Right ventricle myocardium superior (tissue), 1 donor: ENCODE results near the gene HSDL1. TPM values are rescaled to one million over a fixed set of nuclear protein-coding genes. Genes with fewer than 3 reads are reported as not detected.
"Not testable (repeated sequence)": the region's sequence is repeated elsewhere in the genome, so short reads cannot be mapped to it uniquely, and the experiment has no call there.

Source experiments
- ATAC-seq: fragments of 200-7000 bp; cut with Tn5 transposase; one replicate; pipeline ENCODE4 v1.9.1; 2020; ENCODE audit warnings: mild to moderate bottlenecking; ENCODE audit not compliant: poor library complexity
- DNase-seq: peaks from one replicate; pipeline ENCODE4 v3.0.0-alpha.2; 2020
- intact Hi-C: fragments of 100-400 bp; cut with DNase I; formaldehyde crosslinking; loops from one replicate; pipeline ENCODE4 v1.11.2; 2022
- total RNA-seq: library from RNA; stranded (reverse); fragmentation: NEBNext Ultra II Directional; extraction: Animal tissue kit (Norgen Biotek cat#: 25700); gene quantifications from one replicate; pipeline ENCODE4 v1.2.1, GENCODE V29; 2021
- donor health status: DM: no; HTN: yes; CAD: no; lungs with severe emphysema.

Gene HSDL1
- total RNA-seq, 1 donor from 2014 or later = 22.6 TPM

DNA sequence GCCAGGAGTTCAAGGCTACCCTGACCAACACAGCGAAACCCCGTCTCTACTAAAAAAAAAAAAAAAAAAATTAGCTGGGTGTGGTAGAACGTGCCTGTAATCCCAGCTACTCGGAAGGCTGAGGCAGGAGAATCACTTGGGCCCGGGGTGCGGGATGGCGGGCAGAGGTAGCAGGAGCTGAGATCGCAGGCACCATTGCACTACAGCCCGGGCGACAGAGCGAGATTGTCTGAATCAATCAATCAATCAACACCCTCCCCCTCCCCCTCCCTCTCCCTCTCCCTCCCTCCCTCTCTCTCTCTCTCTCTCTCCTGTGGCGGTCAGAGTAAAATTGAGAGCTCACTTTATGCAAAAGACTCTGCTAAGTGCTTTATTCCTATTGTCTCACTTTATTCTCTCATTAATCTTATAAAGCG lies 1.2 kb downstream of the HSDL1 start:
- intact Hi-C loops = loop anchor here (10.0 kb wide), 1 partner anchor 59 kb away; no protein-coding TSS in a partner anchor
- ATAC-seq = no peak
- DNase-seq = no peak

DNA sequence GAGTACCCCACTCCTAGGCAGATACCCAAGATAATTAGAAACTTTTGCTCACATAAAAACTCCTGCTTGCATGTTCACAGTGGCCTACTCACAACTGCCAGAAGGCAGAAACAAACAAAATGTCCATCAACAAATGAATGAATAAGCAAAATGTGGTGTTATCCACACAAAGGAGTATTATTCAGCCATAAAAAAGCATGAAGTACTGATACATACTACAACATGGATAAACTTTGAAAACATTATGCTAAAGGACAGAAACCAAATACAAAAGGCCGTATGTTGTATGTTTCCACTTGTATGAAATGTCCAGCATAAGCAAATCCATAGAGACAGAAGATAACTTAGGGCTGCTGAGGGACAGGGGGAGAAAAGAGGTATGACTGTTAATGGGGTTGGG lies 1.9 kb downstream of the HSDL1 start:
- intact Hi-C loops = loop anchor here (10.0 kb wide), 1 partner anchor 58 kb away; no protein-coding TSS in a partner anchor
- DNase-seq = no peak
- ATAC-seq = no peak

DNA sequence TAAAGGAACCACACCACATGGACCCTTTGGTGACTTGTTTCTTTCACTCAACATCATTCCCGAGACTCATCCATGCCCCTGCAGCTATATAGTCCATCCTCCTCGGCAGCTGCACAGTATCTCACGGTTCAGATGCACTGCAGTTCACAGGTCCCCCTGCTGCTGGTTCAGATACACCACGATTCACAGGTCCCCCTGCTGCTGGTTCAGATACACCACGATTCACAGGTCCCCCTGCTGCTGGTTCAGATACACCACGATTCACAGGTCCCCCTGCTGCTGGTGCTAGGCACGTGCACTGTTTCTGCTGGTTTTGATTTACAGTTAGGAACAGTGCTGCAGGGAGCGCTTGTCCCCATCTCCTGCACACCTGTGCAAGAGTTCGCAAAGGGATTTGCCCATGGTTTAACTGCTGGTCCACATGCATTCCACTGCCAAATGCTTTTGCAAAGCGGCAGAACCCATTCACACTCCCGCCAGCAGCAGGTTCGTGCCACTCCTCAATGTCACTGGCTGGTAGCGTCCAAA lies 3.8 kb downstream of the HSDL1 start:
- no peak for DNase-seq
- no peak for ATAC-seq
- intact Hi-C loops = loop anchor here (10.0 kb wide), 1 partner anchor 56 kb away; no protein-coding TSS in a partner anchor

DNA sequence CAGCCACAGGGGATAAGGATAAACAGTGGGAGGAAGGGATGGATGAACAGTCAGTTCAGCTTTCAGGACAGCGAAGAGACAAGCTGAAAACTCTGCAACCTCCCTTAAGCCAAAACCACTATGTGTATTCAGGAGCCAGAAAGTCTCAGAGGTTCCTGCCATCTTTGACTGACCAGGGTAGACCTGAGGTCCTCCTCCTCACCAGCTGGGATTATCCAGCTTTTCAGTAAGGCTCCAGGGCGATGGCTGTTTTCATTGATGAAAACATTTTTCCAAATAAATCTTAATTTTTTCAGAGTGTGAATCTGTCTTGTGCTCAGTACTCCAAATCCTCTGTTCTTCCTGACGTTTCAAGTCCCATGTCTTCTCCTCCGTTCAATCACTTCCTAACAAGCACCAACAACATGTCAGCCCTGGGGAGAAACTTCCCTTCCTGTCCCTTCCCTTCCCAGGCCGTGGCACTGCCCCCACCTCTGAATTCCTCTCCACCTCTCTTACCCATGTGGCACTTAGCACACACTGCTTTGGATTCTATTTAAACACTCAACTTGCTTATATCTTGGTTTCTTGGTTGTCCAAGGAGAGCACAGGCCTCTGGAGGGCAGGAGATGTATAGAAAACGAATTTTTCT lies 5.2 kb downstream of the HSDL1 start:
- ATAC-seq (no peak), DNase-seq (no peak)
- intact Hi-C loops = loop anchor here (5.0 to 10.0 kb wide), 2 partner anchors 48 to 55 kb away; partner anchors contain the start of gene TAF1C

DNA sequence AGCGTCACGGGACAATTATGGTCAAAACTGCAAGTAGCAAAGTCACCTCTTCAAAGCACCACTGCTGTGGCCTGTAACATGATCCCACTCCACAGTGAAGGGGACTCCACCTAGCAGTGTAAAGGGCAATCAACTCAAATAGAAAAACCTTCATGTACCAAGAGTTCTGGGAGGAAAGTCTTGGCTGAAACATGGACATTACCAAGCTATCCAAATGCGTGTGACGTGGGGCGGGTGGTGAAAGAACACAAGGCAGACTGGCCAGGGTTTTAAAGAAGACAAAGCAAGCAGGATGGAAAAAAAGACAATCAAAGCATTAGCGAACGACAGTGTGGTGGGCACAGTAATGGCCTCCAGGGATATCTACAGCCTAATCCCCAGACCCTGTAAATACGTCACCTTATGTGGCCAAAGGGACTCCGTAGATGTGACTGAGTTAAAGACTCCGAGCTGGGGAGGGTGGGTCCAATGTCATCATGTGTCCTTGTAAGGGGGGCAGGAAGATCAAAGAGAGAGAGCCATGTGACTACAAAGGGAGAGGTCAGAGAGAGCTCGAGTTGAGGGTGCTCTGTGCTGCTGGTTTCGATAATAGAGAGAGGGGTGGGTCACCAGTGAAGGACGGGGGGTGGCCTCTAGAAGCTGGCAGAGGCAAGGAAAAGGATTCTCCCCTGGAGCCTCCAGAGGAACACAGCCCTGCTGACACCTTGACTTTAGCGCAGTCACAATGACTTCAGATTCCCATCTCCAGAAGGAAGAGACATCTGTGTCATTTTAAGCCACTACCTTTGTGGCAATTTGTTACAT lies 6.0 kb downstream of the HSDL1 start:
- peak; percentile 86 for ATAC-seq
- intact Hi-C loops = loop anchor here (5.0 kb wide), 1 partner anchor 48 kb away; the partner anchor contains the start of gene TAF1C
- no peak for DNase-seq

DNA sequence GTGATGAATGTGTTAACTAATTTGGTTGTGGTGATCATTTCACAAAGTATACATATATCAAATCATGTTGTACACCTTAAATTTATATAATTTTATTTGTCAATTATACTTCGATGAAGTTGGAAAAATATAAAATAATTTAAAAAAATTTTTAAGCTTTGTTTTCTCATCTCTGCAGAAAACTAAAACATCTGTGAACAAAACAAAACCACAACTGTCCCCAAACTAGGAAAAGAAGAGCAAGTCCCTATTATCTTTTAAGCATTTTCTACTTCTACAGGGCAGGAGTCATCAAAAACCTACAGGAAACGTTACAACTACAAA lies 6.5 kb downstream of the HSDL1 start:
- ATAC-seq (no peak), DNase-seq (no peak)
- intact Hi-C loops = loop anchor here (5.0 kb wide), 1 partner anchor 49 kb away; the partner anchor contains the start of gene TAF1C

DNA sequence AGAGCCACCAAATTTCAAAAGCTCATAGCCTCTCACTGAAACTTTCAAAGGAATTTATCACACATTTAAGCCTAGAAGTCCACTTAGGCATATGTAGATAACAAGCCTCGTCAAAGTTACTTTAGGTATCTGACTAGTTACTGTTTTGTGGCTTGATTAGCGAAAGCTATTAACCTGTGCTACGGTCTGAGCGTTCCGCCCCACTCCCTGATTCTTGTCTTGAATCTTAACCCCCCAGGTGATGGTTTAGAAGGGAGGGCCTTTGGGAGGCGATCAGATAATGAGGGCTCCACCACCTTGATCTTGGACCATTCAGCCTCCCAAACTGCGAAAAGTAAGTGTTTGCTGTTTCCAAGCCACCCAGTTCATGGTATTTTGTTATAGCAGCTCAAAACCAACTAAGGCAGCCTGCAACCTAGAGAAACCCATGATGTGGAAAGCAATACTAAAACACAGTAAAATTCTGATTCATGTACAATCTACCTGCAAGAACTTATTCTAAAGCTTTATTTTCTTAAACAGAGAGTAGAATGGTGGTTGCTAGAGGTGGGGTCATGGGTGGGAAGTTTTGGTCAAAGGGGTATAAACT lies 7.1 kb downstream of the HSDL1 start:
- intact Hi-C loops = loop anchor here (5.0 kb wide), 1 partner anchor 49 kb away; the partner anchor contains the start of gene TAF1C
- ATAC-seq (no peak), DNase-seq (no peak)

DNA sequence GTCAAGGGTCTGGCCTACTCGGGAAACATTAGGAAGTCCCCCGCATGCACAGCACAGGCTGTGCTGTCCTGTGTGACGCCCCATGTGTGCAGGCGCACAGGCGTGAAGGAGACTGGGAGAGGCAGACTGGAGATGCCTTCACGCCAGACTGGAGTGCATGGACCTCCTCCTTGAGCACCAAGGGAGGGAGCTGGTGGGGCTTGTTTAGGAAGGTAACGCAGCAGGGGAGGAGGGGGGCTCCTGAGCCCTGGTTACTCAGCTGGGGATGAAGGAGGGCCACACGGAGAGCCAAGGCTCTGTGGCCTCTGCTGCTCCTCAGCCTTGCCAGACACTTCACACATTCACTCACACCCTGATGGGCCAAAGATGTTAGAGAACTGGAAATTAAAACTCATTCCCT lies 7.7 kb downstream of the HSDL1 start:
- DNase-seq = no peak
- intact Hi-C loops = loop anchor here (5.0 kb wide), 1 partner anchor 50 kb away; the partner anchor contains the start of gene TAF1C
- no peak for ATAC-seq

DNA sequence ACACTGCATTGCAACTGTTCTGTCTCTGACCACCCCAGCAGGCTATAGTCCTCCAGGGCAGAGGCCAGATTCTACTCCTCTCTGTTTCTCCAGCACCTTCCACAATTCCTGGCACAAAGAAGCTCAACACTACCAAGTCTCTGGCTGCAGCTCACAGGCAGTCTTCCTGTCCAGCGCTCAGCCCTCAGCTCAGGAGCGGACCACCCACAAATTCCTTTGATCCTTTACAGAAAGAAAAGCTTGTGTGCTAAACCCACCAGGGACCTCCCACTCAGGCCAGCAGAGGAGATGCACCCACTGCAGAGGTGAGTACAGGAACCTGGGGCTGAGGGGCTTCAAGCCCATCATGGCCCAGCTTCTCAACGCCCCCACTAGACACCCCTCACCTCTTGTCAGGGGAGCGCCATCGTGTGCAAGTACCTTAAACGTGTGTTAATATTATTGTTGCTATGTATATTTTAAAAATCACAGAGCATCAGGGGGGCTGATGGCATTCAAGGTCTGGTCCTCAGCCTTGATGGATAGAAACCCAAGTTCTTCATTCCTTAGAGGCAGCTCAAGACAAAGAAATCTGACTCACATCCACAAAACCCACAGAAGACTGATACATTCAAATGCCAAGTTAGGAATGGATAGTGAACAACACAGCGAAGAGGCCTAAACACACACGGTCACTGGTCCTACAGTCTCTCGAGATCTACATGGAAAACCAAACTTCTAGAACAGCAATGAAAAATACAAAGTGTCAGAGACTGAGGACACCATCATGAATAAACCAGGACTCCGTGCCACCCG lies 8.4 kb downstream of the HSDL1 start:
- no peak for ATAC-seq
- intact Hi-C loops = loop anchor here (5.0 kb wide), 1 partner anchor 51 kb away; the partner anchor contains the start of gene TAF1C
- no peak for DNase-seq

DNA sequence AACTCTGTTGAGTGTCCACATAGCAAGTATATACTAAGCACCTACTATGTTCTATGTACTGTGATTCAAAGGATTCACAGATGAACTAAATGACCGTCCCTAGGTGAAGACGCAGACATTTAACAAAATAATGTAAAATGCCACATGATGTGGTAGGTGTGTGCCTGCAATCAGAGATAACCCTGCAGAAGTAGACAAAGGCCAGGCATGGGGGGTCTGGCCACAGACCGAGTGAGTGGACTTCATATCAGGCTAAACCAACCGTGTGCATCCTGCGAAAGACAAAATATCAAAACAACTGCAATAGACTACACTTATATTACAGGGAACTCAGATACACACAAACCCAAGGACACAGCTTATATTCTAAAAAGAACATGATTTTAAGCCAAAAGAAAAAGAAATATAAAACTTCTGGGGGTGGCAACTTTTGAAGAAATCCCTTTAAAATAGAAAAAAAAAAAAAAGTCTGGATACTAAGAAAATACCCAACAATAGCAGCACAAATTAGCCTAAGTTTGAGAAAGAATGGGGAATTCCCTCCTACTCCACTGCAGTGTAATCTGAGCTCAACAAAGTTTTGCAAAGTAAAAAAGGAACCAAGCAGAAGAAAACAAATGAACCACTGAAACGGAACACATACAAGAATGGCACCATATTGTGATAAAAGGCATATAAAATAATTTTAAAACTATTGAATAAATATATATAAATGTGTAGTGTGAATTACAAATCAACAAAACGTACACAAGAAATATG lies 12.3 kb downstream of the HSDL1 start:
- ATAC-seq (no peak), DNase-seq (no peak)
- intact Hi-C loops = no loop called here

DNA sequence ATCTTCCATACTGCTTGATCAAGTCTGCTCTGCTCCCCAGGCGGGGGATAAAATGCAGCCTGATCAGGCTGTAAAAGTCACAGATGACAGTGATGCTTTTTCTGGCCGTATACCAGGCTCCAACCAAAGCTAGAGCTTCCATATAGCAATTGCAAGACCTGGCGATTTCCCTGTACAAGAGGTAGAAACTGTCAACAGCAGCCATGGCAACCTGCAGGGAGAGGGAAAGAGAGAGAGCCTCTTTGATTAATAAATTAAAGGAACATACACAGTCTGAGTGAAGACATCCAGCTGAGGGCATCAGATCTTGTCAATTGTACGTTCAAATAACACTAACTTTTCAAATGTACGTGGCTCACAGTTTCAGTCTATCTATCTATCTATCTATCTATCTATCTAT lies 13.9 kb downstream of the HSDL1 start:
- DNase-seq = no peak
- peak; percentile 54 for ATAC-seq
- intact Hi-C loops = no loop called here

DNA sequence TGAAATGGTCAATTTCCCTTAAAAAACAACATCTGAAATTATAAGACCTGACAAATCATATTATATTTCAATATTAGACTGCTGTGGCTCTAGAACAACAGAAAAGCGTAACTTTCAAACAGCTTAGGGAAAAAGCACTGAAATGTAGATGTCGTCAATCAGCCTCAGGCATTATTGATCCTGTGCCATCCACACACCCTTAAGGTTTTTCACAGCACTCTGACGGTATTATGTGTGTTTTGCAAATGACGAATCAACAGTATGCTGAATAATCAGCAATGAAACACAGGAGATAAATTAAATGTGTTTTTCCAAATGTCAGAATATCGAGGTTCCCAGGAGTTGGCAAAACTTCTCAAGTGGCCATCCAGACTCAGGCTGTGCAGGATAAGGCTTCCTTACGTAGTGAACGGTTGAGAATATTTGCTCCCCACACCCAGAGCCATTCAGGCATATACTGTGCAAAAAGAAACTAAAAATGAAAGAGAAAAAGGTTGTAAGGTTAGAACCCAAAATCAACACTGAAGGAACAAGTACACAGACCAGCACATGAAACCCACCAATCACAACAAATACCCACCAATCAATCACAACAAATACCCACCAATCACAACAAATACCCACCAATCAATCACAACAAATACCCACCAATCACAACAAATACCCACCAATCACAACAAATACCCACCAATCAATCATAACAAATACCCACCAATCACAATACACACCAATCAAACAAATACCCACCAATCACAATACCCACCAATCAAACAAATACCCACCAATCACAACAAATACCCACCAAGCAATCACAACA lies 20.5 kb downstream of the HSDL1 start:
- no peak for DNase-seq
- intact Hi-C loops = no loop called here
- ATAC-seq = no peak

DNA sequence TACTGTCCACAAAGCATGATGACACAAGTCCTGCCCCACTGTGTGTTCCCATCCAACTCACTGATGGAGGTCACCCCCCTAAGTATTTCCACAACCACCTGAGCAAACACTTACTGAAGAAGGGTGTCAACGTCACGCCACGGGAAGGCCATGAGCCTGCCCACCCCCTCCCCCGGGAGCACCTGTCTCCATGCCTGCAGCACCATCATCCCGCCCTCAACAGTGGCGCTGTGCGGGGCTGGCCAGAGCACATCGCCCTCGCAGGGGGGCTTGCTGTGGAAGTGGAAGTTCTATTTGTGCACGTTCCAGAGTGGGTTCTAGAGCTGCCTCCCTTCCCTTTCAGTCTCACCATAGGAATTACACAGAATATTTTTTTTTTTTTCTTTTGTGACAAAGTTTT lies 24.0 kb downstream of the HSDL1 start:
- intact Hi-C loops = no loop called here

DNA sequence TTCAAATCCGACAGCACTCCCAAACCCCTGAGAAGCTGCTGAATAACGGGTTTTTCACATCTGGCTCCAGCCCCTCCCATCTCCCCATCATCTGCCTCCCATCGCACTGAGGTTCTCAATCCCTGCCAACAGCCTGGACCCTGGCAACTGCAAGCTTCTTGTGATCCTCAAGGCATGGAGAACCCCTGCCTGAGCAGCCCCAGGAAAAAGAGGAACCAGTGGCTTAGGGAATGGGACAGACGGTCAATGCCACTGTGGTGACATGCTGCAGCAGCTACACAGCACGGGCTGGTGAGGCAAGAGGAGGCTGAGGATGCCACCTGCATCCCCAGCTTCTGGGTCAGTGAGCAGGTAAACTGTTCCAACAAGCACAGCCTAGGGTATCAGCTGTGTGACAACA lies 25.0 kb downstream of the HSDL1 start:
- no peak for ATAC-seq
- intact Hi-C loops = no loop called here
- no peak for DNase-seq

More for the DNA sequence above, 24.0 kb downstream of the HSDL1 start:
- DNase-seq (no peak), ATAC-seq (no peak)

DNA sequence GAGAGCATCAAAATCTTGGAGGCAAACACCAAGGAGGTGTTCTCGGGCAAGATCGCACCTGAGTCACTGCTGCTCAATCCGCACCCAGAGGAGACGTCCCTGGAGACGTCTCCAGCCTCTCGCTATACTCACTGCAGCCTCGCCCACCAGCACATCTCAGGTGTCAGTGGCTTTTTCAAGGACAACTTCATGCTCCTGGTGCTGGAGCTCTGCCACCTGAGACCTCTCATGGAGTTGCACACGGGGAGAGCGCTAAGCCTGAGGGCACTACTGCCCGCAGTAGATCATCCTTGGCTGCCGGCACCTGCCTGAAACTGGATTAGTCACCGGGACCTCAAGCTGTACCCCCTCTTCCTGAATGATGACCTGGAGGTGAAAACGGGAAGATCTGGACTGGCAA lies 25.6 kb downstream of the HSDL1 start:
- intact Hi-C loops = no loop called here
- no peak for DNase-seq
- ATAC-seq = no peak

DNA sequence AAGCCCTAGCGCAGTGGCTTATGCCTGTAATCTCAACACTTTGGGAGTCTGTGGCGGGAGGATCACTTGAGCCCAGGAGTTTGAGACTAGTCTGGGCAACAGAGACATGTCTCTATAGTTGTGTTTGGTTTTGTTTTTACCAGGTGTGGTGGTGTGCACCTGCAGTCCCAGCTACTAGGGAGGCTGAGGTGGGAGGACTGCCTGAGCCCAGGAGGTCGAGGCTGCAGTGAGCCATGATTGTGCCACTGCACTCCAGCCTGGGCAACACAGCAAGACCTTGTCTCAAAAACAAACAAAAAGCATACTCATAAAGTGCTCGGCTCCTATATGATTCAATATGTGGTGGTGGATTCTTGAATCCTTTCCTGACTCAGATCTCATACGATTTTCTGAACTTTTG lies 26.7 kb downstream of the HSDL1 start:
- ATAC-seq, intact Hi-C loops, DNase-seq: not testable (repeated sequence)

DNA sequence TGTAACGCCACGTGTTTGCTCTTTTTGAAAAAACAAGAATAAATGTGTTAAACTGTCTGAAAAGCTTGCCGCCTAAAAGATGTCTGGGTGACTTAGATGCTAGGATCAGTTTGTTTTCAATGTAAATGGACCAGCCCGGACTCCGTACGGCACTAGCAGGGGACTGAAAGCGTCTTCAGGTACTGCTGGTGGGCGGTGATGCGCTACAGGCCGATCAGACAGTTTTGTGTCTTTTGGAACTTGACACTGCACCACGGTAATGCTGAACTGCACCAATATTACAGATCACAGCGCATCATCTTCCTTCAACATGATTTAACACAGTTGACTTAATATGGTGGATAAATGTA lies 27.5 kb downstream of the HSDL1 start:
- ATAC-seq (peak; percentile 4), DNase-seq (no peak)
- intact Hi-C loops = no loop called here
